Measurements from ENCODE around the gene LOXHD1. TPM values are rescaled to one million over a fixed set of nuclear protein-coding genes. Genes with fewer than 3 reads are reported as not detected.

The LOXHD1 gene
- total RNA-seq, 4 donors from 2014 or later = 0.33 to 3.2 (median 0.65) TPM

GRCh38 chr18:46462523-46462922 is 194.5 kb downstream of the LOXHD1 start:
- TF ChIP-seq CTCF (IDR thresholded peaks at IDR 0.05; ENCODE audit: low read depth) = no peak

GRCh38 chr18:46461993-46462392 is 195.0 kb downstream of the LOXHD1 start:
- no peak for TF ChIP-seq CTCF (IDR thresholded peaks at IDR 0.05; ENCODE audit: low read depth)

- no peak for TF ChIP-seq CTCF (IDR thresholded peaks at IDR 0.05; ENCODE audit: low read depth)
Measured at GRCh38 chr18:46460754-46461153, 196.3 kb downstream of the LOXHD1 start.

DNA sequence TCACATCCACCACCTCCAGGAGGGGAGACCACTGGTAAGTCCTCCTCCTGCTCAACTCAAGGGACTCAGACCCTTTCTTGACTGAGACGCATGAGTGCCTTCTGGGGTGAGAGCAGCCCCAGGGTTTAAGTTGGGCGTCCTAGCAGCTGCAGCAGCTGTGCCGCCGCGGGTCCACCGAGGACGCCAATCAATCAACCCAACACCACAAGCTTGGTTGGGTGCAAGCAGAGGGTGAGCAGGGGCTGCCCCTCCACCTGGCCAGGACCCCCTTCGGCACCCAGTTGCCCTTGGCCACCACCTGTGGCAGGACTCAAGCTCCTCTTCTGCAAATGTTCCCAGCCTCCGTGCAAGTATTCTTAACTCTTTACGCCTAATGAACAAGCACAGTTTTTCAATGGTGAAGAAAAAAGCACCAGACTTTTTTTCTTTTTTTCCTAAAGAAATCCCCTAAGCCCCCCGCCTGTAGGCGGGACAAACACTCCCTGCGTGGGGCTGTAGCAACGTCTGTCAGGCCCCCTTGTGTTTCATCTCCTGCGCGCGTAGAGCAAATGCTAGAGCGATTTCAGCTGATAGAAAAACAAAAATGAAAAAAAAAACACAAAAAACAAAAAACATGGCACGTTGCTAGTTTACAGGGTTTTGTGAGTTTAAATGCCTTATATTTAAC is 197.1 kb downstream of the LOXHD1 start:
- TF ChIP-seq CTCF (IDR thresholded peaks at IDR 0.05; ENCODE audit: low read depth) = no peak

DNA sequence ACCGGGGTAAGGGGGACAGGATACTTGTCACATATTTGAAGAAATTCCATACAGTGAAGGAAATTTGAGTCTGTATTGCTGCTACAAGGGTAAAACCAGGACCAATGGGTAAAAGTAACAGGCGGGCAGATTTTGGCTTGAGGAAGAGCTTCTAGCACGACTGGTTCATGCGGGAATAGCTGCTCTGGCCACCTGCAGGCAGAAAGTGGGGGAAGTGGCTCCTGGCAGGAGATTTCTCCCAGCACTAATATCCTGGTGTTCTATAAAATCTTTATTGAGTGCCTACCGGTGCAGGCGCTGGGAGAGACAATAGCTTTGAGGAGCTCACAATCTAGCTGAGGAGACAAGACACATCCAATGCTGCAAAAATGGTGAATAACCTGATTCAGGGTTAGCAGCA is 198.5 kb downstream of the LOXHD1 start:
- TF ChIP-seq CTCF (IDR thresholded peaks at IDR 0.05; ENCODE audit: low read depth) = no peak

GRCh38 chr18:46456691-46457090 is 200.3 kb downstream of the LOXHD1 start:
- no peak for TF ChIP-seq CTCF (IDR thresholded peaks at IDR 0.05; ENCODE audit: low read depth)

DNA sequence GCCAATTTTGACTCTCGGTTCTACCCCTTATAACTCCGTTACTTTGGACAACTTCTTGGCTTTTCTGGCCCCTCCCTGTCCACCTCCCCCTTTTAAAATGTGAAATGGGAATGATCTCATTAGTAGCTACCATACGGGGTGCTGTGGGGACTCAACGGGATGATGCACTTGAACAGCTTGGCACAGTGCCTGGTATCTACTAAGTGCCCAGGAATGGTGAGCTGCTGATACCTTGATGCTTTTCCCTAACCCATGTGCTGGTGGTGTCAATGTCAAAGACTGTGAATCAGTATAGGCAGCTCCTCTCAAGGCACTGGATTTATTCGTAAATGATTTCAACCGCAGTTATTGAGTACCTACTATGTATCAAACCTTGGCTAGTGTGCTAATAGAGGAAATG is 204.2 kb downstream of the LOXHD1 start:
- TF ChIP-seq CTCF (IDR thresholded peaks at IDR 0.05; ENCODE audit: low read depth) = no peak
